Activated CD4-positive, CD25-positive, alpha-beta regulatory T cell (primary cell): ENCODE data around the gene AVPR1A.

Source experiments
- DNase-seq, 4 experiments: peaks; one replicate each; lab custom pipeline; 2025; lab: John Stamatoyannopoulos, UW

Gene AVPR1A

DNA sequence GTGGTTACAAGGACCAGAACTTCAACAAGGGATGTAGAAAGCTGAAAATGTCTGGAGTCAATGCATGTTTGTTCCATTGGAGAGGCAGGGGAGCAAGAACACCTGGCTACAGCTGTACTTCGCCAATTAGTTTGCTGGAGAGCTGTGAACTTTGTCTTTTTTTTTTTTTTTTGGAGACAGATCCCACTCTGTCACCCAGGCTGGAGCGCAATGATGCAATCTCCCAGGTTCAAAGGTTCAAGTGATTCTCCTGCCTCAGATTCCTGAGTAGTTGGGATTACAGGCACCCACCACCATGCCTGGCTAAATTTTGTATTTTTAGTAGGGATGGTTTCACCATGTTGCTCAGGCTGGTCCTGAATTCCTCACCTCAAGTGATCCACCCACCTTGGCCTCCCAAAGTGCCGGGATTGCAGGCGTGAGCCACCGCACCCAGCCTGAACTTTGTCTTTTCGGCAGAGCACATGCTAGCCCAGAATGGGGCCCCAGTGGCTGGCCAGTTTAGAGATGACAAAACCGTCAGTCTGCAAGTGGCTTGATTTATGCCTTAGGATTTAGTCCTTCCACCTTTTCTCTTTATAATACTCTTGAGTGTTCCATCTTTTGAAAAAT is 55.5 kb downstream of the AVPR1A start:
- DNase-seq = no peak

DNA sequence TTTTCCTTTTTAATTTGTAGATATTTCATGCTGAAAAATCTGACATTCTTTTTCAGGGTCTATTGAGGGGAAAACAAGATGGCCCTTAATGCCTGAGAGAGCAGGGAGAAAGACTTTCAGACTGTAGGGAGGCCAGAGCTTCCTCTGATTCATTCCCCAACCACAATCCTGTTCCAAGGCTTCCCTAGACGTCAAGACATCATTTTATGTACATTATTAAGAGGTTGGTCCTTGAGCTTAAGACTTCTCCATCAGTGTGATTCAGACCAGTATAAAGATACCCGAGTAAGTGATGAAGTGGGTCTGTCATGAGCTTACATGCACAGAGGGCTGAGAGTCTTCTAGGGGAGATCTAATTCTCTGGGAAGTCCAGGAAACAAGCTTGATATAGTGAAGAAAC is 57.3 kb downstream of the AVPR1A start:
- DNase-seq = no peak

DNA sequence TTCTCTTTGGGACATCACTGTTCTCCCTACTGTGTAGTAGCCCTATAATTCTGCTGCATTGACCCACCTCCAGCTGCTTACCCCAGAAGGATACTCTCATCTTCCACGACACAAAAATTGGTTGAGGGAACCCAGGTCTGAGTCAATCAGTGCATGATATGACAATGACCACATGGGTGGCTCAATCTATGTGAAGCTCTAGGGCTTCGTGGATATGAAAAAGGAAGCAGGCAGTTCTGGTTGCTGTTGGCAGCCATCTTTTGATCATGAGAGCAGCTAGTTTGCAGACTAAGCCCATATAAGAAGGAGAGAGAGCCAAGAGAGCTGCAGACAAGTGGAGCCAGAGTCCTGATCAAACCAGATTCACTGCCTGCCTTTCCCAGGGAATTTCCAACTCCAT is 57.9 kb downstream of the AVPR1A start:
- DNase-seq = no peak
